ENCODE measurements around the gene CA11.

DNA sequence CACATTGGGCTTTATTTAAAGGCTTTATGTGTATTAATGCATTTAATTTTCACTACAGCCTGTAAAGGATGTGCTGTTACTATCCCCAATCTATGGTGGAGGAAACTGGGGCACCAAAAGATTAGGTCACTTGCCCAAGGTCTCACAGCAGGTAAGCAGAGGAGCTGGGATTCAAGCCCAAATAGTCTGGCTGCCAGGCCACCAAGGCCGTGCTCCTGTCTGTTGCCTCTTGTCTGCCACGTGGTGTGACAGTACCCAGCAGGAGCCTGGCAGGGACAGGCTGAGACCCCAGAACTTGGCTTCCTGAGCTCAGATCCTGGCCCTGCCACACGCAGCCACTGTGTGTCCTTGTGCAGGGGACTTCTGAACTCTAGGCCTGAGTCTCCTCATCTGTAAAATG lies 22.3 kb upstream of the CA11 start:
- TF ChIP-seq POLR2A (IDR thresholded peaks at IDR 0.05; ENCODE audit: extremely low read depth, insufficient read length) (no peak), CTCF (IDR thresholded peaks at IDR 0.05; ENCODE audit: low read depth, low read length) (no peak)
- TF ChIP-seq, protein P1, sequence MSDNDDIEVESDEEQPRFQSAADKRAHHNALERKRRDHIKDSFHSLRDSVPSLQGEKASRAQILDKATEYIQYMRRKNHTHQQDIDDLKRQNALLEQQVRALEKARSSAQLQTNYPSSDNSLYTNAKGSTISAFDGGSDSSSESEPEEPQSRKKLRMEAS (IDR thresholded peaks at IDR 0.05; ENCODE audit: low read depth, low read length) = 0 out of 2 replicates have a peak, but pooled peaks have one; percentile 10

Data from NB4 (cell line).